ENCODE results near the gene PYCR2. TPM values are rescaled to one million over a fixed set of nuclear protein-coding genes. Genes with fewer than 3 reads are reported as not detected.

Gene PYCR2
- total and polyA plus RNA-seq, 11 donors, result 53.6 to 89.0 (median 65.1) TPM

- Histone ChIP-seq H3K27ac (no peak overlapping the region), H3K36me3 (no peaks in the 10 kb centered on the region), H3K4me1 (peaks cover 0 to 12% (median 0%) of the 10 kb centered on the region in 12 donors), H3K27me3 (no peaks in the 10 kb centered on the region), H3K4me3 (no peak overlapping the region), H3K9me3 (no peaks in the 10 kb centered on the region)
- no peak for TF ChIP-seq POLR2A (IDR thresholded peaks at IDR 0.05)
- TF ChIP-seq, protein P1, sequence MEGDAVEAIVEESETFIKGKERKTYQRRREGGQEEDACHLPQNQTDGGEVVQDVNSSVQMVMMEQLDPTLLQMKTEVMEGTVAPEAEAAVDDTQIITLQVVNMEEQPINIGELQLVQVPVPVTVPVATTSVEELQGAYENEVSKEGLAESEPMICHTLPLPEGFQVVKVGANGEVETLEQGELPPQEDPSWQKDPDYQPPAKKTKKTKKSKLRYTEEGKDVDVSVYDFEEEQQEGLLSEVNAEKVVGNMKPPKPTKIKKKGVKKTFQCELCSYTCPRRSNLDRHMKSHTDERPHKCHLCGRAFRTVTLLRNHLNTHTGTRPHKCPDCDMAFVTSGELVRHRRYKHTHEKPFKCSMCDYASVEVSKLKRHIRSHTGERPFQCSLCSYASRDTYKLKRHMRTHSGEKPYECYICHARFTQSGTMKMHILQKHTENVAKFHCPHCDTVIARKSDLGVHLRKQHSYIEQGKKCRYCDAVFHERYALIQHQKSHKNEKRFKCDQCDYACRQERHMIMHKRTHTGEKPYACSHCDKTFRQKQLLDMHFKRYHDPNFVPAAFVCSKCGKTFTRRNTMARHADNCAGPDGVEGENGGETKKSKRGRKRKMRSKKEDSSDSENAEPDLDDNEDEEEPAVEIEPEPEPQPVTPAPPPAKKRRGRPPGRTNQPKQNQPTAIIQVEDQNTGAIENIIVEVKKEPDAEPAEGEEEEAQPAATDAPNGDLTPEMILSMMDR (IDR thresholded peaks at IDR 0.05), result no peak
- 51 to 63% (median 55%) methylated on average over 4 of the region's 4 CpGs for WGBS, 4 donors
- DNase-seq (no peak), ATAC-seq (no peak)
- intact Hi-C loops (cut with DNase I), result no loop called here
Observed at GRCh38 chr1:225899044-225899925, 24.8 kb downstream of the PYCR2 start.

DNA sequence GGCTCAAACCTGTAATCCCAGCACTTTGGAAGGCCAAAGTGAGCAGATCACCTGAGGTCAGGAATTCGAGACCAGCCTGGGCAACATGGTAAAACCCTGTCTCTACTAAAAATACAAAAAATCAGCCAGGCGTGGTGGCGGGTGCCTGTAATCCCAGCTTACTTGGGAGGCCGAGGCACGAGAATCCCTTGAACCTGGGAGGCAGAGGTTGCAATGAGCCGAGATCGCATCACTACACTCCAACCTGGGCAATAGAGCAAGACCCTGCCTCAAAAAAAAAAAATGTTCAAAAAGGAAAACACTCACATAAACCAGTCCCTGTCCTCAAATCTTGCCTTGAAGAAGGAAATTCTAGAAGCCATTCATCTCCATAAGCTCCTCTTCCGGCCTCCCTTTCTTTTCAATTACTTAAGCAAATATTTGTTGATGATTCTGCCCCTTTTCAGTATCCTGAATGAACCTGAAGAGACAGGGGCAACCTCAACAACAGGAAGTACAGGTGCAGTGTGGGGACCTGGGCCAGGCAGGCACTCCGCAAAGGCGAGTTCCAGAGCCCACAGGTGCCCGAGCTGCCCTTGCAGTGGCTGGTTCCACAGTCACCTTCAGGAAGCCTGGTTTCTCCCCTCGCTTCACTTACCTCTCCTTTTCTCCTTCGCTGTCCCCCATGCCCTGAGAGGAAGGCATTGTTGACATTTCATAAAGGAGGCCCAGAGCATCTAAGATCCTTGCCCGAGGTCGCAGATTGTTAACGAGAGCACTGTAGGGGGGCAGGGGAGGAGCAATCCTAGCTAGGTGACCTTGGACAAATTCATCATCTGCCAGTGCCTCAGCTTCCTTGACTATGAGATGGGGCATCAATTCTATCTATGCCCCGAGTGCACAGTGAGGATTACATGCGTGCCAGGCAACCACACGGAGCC lies 26.2 kb downstream of the PYCR2 start:
- H3K36me3 ChIP-seq, result no peaks in the 10 kb centered on the region
- peak overlapping the region in 1 of 12 donors; percentile 27 for H3K27ac ChIP-seq
- no peak for ATAC-seq
- H3K4me1 ChIP-seq, result peaks cover 0 to 12% (median 0%) of the 10 kb centered on the region in 12 donors
- H3K27me3 ChIP-seq, result no peaks in the 10 kb centered on the region
- intact Hi-C loops (cut with DNase I), result no loop called here
- DNase-seq, result no peak
- no peak overlapping the region for H3K4me3 ChIP-seq
- H3K9me3 ChIP-seq, result no peaks in the 10 kb centered on the region
- WGBS, 4 donors, result 93 to 96% (median 94%) methylated on average over 18 to 19 of the region's 19 CpGs
- TF ChIP-seq, protein P1 (IDR thresholded peaks at IDR 0.05), result no peak

- WGBS, 4 donors, result 63 to 75% (median 70%) methylated on average over 7 of the region's 7 CpGs
- H3K4me3 ChIP-seq, result no peak overlapping the region
- no peak for DNase-seq
- intact Hi-C loops (cut with DNase I), result no loop called here
- H3K27me3 ChIP-seq, result no peaks in the 10 kb centered on the region
- no peaks in the 10 kb centered on the region for H3K36me3 ChIP-seq
- peak in 2 of 4 donors; percentile 18 to 33 for ATAC-seq
- H3K4me1 ChIP-seq, result peaks cover 0 to 12% (median 0%) of the 10 kb centered on the region in 12 donors
- no peaks in the 10 kb centered on the region for H3K9me3 ChIP-seq
- TF ChIP-seq, protein P1 (IDR thresholded peaks at IDR 0.05), result no peak
- no peak for TF ChIP-seq POLR2A (IDR thresholded peaks at IDR 0.05)
- peak overlapping the region in 1 of 12 donors; percentile 27 for H3K27ac ChIP-seq
Observed at GRCh38 chr1:225896937-225897549, 27.0 kb downstream of the PYCR2 start.

Measured in heart left ventricle (tissue), 16 donors.